Hepatic stellate cell (primary cell): ENCODE measurements around the gene ZNF12.
A peak's percentile ranks its signal among the peaks of the same experiment; 100 is the strongest.
"Not testable (repeated sequence)": the region's sequence is repeated elsewhere in the genome, so short reads cannot be mapped to it uniquely, and the experiment has no call there.

Experiments used
- DNase-seq: peaks from one replicate; pipeline ENCODE4 v3.0.0; 2011; ENCODE audit warnings: low spot score

ZNF12 gene

DNA sequence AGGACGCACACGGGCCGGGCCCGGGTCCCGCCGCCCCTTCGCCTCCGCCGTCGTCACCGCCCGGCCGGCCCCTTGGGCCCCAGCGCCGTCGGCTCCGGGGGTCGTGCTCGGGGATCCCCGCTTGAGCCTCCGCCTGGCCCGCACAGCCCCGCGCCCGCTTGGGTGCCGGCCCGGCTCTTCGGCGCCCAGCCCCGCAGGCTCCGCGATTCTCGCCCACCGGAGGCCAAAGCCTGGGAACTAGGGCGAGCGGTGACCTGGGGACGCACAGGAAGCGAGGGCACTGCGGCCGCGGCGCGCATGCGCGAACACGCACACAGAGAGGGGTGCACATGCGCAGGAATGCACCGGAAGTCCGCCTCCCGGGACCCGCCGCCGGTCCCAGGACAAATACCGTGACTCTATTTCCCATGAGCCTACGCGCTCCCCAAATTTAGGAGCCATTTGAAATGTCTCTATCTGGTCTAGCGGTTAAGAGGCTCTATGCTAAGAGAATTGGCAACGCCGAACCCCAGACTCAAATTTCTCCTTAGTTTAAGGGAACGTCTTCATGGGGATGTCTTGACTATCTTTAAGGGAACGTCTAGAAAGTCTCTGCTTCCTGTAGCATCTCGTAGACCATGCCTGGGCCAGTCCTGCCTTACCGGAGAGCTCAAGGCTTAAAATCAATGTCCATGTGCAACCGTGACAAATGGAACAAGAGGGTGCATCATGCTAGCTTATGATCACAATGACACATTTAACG, at the start of gene ZNF12:
ZNF12 (minus strand) TSS at position 282 of the 742 bp plus-strand sequence. CDS start 1,774 bp downstream, outside the sequence.
- peak; percentile 96 for DNase-seq

DNA sequence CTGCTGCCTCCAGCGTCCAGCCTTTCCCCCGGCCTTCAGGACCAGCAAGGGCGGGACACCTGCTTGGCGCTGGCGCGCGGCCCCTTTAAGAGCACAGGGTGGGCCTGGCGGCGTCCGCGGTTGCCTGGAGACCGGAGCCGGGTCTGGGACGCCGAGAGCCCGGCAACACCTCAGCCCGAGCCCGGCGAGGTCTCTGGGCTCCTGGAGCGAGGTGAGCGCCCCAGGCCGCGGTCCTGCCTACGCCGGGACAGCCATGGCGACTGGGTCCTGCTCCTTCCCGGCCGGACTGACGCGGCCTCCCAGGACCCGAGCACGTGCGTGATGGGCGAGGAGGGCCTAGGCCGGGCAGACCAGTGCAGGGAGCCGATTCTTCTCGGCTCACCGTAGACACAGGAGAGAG, 47.2 kb upstream of the ZNF12 start, which contains the start of gene RSPH10B2:
RSPH10B2 (plus strand) TSS at position 140 of the 400 bp plus-strand sequence. CDS start 3,575 bp downstream, outside the sequence.
- DNase-seq, result not testable (repeated sequence)

DNA sequence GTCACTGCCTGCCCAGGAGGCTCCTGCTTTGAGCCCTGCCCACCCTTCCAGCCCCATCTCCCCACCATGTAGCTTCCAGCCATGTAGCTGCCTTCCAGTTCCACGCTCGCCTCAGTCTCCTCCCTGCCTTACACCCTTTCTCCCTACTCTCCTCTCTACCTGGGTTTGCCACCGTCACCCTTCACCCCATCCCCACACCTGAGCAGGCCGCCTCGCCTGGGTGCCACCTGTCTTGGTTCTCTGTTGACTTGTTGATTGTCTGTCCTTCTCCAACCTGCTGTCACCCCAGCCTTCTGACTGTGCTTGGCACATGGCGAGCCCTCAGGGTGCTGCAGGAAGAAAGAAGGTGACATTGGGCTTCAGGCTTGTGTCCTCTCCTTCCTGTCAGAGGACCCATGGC, 43.4 kb upstream of the ZNF12 start:
- DNase-seq, result not testable (repeated sequence)

DNA sequence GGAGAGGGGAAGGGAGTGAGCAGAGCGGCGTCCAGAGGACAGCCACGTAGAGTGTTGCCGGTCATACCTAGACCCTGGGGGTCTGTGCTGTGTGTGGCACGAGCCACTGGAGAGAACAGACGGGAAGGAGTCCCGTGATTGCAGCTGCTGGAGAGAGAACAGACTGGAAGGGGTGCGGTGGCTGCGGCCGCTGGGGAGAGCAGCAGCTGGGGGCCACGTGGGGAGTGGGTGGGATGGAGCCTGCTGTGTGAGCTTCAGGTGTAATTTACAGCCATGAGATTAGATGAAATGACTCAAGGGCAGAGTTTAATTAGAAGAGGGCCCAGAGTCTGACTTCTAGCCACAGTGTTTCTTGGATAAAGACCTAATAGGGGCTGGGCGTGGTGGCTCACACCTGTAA, 42.6 kb upstream of the ZNF12 start:
- DNase-seq, result not testable (repeated sequence)

DNA sequence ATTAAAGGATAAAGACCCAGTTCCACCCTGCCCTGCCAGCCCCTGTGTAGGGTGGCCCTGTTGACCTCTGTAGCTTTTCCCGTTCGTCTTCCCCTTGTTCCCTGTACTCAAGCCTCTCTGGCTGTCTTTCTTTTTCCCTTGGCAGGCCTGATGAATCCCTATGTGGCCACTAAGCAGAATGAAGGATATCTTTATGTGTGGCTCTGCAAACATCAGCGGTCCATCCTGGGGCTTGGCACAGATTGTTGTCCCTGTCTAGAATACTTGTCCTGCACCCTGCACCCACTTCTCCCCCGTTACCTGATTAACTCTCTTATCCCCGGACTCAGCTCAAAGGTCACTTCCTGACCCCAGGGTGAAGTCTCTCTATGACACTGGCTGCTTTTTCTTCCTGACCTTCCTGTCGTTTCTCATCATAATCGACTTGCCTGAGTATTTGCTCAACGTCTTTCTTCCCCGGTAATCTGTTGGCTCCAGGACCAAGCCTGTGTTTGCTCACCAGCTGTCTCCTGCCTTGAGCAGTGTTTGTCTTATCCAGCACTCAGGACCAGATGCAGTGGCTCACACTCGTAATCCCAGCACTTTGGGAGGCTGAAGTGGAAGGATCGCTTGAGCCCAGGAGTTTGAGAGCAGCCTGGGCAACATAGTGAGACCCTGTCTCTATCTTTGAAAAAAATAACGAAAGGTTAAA, 37.8 kb upstream of the ZNF12 start:
- not testable (repeated sequence) for DNase-seq

DNA sequence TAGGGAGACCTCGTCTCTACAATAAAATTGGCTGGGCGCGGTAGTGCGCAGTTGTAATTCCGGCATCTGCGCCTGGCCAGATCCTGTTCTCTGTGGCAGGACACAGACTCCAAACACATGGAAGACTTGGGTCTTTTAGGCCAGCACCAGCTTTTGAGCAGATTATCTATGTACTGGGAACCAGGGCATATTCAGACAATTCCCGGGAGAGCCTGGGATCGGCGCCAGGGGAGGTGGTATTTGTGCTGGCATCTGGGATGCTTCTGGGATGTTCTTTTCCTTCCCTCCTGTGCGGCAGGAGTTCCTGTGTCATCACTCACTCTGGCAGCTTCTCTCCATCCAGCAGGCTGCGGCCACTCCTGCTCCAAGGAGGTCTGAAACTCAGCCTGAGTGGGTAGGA, 31.7 kb upstream of the ZNF12 start:
- DNase-seq, result not testable (repeated sequence)

DNA sequence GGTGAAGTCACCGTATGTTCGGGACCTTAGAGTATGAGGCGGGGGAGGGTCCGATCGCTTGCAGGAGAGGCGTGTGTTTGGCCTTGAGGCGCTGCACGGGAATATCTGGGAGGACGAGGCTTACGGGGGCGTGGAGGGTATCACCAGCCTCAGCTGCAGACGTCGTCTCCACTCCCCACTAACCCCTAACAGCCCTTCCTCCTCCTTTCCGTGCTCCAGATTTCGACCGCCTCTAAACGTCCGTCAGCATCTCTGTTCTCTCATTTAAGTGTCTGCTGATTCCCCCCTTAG, 23.5 kb upstream of the ZNF12 start:
- DNase-seq, result no peak

DNA sequence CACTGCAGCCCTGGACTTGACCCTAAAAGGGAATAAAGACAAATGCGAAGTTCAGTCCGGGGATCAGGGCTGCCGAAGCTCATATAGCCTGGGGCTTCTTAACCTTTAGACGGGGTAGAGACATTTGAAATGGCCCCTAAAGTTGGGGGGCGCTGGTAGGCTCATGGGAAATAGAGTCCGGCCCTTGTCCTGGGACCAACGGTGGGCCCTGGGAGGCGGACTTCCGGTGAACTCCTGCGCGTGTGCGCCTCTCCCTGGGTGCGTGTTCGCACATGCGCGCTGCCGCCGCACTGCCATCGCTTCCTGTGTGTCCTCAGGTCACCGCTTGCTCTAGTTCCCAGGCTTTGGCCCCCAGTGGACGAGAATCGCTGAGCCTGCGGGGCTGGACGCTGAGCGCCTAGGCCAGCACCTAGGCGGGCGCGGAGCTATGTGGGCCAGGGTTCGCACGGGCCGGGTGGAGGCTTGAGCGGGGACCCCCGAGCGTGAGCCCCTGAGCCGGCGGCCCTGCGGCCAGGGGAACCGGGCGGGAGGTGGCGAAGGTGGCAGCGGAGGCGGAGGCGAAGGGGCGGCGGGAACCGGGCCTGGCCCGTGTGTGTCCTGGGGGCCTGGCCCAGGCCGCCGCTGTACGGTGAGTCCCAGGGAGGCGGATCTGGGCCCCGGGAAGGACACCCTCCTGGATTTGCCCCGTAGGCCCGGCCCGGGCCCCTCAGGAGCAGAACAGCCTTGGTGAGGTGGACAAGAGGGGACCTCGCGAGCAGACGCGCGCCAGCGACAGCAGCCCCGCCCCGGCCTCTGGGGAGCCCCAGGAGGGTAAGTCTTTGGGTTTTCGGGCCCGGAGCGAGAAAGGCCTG, 23.0 kb upstream of the ZNF12 start:
- peak; percentile 95 for DNase-seq

DNA sequence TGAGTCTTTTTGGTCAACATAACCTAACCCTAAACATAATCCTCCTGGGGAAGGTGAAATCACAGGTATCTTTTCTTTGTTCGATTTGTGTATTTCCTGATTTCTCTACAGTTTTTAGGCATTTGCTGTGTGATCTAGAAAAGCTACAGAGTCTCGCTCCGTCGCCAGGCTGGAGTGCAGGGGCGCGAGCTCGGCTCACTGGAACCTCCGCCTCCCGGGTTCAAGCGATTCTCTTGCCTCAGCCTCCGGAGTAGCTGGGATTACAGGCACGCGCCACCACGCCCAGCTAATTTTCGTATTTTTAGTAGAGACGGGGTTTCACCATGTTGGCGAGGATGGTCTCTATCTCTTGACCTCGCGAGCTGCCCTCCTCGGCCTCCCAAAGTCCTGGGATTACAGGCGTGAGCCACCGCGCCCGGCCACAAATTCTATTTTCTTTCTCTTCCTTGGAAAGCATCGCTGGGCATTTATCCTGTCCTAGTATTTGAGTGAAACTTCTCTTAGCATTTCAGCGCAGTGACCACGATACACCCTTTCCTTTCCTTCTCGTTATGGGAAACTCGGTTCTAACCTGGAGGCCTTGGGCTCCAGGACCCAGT, 22.2 kb upstream of the ZNF12 start:
- not testable (repeated sequence) for DNase-seq

DNA sequence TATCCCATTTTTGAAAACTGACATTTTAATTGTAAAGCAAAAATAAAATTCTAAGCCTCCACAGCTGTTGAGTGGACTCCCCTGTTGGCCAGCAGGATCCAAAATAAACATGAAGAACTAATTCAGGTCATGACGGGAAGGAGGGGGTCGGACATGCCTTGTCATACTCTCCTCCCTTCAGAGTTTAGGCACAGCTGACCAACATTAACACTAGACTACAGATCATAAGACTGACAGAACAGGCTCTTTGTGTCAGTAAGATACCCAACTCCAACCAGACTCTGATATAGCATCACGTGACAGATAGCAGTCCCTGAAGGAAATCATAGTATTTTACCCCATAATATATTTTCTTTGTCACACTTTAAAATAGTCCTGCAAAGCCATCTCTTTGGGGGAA, 20.9 kb upstream of the ZNF12 start:
- DNase-seq, result no peak

DNA sequence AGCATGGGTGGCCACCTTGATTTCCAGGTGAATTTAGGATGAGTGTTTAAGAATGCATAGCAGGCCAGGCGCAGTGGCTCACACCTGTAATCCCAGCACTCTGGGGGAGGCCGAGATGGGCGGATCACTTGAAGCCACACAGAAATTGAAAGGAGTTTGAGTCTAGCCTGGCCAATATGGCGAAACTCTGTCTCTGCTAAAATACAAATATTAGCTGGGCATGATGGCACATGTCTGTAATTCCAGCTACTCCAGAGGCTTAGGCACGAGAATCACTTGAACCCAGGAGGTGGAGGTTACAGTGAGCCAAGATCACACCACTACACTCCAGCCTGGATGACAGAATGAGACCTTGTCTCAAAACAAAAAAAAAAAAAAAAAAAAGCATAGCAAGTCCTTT, 19.6 kb upstream of the ZNF12 start:
- DNase-seq, result not testable (repeated sequence)

DNA sequence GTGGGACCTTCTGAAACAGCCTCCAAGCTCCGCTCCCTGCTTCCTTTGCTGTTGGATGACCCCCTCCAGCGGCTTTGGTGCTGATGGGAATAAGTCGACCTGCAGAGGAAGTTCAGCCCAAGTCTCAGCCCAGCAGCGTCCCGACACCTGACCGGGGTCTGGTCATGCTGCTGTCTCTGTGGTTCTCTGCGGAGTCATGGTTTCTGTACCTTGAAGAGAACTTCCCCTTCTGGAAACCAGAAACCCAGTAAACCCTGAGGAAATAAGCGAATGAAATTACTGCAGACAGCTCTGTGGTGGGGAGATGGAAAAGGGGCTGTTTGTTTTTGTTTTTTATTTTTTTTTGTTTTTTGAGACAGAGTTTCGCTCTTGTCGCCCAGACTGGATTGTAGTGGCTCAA, 18.3 kb upstream of the ZNF12 start:
- no peak for DNase-seq

DNA sequence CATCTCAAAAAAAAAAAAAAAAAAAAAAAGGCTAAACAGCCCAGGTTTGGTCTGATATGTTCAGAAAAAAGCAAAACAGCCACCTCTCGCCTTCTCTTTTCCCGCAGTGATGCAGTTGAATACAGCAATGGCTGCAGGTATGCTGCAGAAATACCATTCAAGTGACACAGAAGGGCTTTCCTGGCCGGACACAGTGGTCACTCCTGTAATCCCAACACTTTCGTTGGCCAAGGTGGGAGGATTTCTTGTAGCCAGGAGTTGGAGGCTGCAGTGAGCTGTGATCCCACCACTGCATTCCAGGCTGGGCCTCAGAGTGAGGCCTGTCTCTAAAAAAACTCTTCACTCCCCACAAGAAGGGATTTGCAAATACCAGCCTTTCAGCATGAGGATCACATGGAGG, 17.6 kb upstream of the ZNF12 start:
- not testable (repeated sequence) for DNase-seq

DNA sequence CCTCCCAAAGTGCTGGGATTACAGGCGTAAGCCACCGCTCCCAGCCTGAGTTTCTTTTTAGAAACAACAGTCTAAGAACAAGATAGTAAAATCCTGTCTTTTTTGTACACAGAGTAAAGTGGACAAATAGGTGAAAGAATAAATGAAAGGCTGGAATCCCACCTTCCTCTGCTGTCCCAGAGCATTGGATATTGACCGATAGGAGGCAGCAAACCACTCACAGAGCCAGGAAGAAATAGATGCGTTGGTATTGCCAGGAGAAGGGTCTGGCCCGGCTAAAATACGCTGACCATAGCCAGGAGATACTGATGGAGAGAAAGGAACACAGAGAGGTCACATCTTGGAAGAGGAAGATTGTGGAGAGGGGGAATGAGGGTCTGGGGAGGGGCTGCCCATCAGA, 11.4 kb upstream of the ZNF12 start:
- DNase-seq, result no peak

DNA sequence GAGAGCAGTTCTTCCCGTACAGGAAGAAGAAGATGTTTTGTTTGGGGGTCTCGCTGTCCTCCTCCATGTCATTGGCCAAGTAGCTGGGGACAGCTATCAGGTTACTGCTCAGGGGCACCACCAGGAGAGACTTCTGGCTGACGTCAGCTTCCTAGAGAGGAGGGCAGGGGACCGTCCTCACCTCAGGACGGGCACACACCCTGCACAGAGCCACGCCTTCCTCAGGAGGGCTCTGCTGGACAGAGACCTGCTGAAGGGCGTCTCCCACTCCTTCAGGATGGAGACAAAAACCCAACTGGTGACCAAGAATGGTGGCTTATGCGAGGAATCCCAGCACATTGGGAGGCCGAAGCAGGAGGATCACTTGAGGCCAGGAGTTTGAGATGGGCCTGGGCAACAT, 9.2 kb upstream of the ZNF12 start:
- not testable (repeated sequence) for DNase-seq

DNA sequence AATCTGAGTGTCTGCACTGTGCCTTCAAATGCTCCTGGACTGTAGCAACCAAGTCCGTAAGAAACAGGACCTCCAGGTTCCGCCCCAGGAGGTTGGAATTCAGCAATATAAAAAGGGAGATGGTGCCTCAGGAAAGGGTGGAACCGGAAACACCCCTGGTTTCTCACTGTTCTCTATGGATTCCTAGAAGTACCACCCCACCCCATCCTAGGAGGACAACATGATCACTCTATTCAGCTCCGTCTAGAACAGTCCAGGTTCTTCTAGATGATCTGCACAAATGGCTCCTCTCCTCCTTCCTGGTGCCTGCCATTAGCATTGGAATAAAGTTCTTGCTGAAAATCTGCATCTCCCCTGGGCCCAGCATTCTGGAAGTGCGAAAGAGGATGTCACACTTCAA, 7.6 kb upstream of the ZNF12 start:
- no peak for DNase-seq

DNA sequence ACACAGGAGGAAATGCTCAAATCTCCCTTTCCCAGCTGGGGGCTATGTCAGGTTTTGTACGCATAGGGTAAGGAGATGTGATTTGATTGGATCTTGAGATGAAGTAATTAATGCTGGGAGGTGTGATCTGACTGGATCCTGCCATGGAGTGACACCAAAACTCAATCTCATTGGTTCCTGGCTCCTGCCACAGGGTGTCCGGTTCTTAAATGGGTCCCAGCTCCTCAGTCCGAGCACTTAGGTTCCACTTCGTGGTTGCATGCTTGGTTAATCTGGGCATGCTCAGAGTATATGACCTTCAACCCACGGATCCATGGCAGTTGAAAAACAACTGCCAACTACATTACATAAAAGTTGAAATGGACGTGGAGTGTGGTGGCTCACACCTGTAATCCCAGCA, 3.1 kb upstream of the ZNF12 start:
- DNase-seq, result no peak

DNA sequence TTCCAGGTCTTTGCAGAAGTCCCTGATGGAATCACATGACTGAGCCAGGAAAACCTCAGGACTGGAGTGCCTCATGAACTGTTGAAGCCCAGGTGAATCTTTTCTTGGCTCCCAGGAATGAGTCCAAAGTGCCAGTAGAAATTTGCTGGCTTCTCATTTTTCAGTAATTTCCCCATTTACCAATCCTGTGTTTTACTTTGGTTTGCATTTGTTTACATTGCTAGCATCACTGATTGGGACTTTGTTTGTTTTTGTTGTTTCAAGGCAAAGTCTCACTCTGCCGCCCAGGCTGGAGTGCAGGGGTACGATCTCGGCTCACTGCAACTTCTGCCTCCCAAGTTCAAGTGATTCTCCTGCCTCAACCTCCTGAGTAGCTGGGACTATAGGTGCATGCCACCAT, 1.6 kb upstream of the ZNF12 start:
- DNase-seq, result no peak

DNA sequence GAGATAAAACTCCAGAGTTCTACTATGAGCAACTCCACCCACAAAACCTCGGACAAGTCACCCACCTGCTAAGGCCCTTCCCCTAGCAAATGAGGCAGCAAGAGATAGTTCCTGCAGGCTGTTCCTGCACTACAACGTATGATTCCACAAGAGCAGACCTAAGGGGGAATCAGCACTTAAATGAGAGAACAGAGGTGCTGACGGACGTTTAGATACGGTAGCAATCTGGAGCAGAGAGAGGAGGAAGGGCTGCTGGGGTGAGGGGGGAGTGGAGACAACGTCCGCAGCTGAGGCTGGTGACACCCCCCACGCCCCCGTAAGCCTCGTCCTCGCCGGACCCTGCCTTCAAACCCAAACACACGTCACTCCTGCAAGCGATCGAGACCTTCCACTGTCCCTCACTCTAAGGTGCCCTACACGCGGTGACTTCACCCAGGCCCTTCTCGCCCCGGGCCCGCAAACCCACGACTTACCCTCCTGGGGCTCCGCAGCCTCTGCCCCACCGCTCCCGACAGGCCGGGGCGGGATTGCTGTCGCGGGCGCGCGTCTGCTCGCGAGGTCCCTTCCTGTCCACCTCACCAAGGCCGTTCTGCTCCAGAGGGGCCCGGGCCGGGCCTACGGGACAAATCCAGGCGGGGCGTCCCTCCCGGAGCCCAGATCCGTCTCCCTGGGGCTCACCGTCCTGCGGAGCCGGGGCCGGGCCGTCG, 635 bp downstream of the ZNF12 start:
- DNase-seq, result peak; percentile 38

DNA sequence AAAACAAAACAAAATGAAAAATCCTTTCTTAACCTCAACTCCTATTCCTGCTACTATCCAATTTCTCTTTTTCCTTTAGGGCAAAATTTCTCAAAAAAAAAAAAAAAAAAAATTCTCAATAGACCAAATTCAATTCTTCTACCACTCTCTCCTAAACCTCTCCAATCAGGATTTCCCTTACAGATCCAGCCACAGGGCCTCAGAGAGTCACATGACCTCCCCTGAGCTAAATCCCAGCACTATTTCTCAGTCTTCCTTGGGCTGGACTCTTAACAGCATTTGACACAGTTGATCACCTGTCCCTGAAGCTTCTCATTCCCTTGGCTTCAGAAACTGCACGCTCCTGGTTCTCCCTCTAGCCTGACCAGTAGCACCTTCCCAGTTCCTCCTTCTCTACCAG, 4.9 kb downstream of the ZNF12 start:
- DNase-seq, result no peak

DNA sequence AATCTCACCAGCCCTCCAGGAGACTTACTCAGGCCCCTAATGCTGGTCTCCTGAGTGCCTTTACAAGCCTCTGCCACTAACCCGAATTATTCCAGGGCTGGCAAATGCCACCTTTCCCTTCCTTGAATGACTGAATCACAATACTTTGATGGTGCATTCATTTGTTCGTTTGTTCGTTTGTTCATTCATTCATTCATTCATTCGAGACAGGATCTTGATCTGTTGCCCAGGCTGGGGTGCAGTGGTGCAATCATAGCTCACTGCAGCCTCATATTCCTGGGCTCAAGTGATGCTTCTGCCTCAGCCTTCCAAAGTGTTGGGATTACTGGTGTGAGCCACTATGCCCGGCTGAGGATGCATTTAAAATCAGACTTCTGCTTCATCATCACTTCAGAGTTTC, 6.0 kb downstream of the ZNF12 start:
- no peak for DNase-seq

DNA sequence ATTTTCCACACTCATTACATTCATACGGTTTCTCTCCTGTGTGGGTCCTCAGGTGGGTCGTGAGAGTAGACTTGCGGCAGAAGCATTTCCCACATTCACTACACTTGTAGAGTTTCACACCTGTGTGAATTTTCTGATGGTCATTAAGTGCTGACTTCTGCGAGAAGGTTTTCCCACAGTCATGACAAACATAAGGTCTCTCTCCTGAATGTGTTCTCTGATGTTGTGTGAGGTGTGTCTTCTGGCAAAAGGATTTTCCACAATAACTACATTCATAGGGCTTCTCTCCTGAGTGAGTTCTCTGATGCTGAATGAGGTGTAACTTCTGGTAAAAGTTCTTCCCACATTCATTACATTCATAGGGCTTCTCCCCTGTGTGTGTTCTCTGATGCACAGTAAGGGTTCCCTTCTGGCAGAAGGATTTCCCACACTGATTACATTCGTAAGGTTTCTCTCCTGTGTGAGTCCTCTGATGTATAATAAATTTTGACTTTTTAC, 15.1 kb downstream of the ZNF12 start:
- DNase-seq, result no peak
